SK-N-MC (cell line): Measurements from ENCODE around the gene GSS.
A peak's percentile ranks its signal among the peaks of the same experiment; 100 is the strongest.

Source experiments
- DNase-seq: peaks from one replicate; pipeline ENCODE4 v3.0.0-alpha.2; 2011; ENCODE audit warnings: low read depth, low spot score
- H3K27ac ChIP-seq: fragments of 200-600 bp; sonication (generic); 2 replicates; pipeline ENCODE4 v1.5.1; 2016; ENCODE audit warnings: mixed run types
- H3K36me3 ChIP-seq: fragments of 200-600 bp; sonication (generic); 2 replicates; pipeline ENCODE4 v1.6.1; 2017; ENCODE audit warnings: antibody characterized with exemption, low read length, mixed read lengths; ENCODE audit not compliant: insufficient read depth
- H3K4me3 ChIP-seq: fragments of 200-600 bp; sonication (generic); 2 replicates; pipeline ENCODE4 v1.5.1; 2016
- H3K9ac ChIP-seq: fragments of 200-600 bp; sonication (generic); 2 replicates; pipeline ENCODE4 v1.8.0; 2017; ENCODE audit warnings: mixed run types, mixed read lengths; ENCODE audit not compliant: insufficient read length
- H3K9me3 ChIP-seq: fragments of 200-600 bp; sonication (generic); 2 replicates; pipeline ENCODE4 v1.6.1; 2017; ENCODE audit warnings: low read depth, mild to moderate bottlenecking, antibody characterized with exemption, low read length, moderate library complexity, mixed read lengths
- EZH2 ChIP-seq: fragments of 200-600 bp; sonication (generic); IDR thresholded peaks from one replicate; pipeline ENCODE4 v1.6.1; 2017; ENCODE audit warnings: antibody characterized with exemption
- FOXP2 ChIP-seq: optimal IDR thresholded peaks from 2 replicates; pipeline ENCODE3; 2011; ENCODE audit warnings: mild to moderate bottlenecking, moderate library complexity; ENCODE audit not compliant: insufficient read depth; ENCODE audit errors: extremely low read length, control extremely low read depth
- POLR2AphosphoS5 ChIP-seq: IDR thresholded peaks from 2 replicates; pipeline ENCODE4 v1.6.1; 2012; ENCODE audit warnings: mild to moderate bottlenecking, low read depth, low read length, borderline replicate concordance

Gene GSS

GRCh38 chr20:34955231-34956040, at the start of gene GSS, which contains the start of gene MYH7B:
GSS (minus strand) TSS chr20:34955806; CDS start chr20:34951852, 3,954 bp downstream.
MYH7B (plus strand) TSS chr20:34955868; CDS start chr20:34978006, 22,138 bp downstream.
- TF ChIP-seq POLR2AphosphoS5 (peak; percentile 97), FOXP2 (no peak)
- peak; percentile 28 for DNase-seq
- Histone ChIP-seq H3K9me3 (no peaks in the 10 kb centered on the region), H3K27ac (peak within 1 kb of the TSS; percentile 43; the same call in 1 of the 2 replicates), H3K36me3 (peaks cover 5% of the 10 kb centered on the region; the same call in 1 of the 2 replicates), H3K4me3 (peak within 1 kb of the TSS; percentile 87), H3K9ac (peak within 1 kb of the TSS; percentile 86)

DNA sequence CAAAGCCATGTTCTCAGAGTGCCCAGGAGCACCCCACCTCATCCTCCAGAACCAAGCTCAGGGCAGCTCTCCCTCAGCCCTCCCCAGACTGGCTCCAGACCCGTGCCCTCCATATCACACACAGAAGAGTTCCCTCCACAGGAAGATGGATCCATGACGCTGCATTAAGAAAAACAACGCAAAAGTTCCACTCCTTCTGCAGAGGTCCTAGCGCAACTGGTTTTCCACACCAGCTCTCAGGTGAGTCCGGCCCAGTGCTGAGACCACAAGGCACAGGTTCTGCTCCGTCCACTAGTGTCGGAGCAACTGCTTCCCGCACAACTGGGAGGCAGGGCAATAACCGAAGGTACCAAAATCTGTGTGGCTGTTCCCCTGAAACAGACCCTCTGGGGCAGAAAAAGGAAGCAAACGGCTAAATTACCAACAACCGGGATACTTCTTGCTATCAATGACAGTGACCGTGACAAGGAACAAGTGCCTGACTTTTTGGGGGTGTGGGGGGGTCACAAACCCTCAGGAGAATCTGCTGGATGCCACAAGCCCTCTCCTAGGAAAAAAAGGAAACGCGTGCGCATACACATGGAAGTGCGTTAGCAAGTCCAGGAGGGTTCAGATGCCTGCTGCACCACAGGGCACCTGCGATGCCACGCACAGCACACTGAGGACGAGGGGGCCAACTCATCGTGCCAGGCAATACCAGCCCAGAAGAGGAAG, 49.3 kb upstream of the GSS start:
- Histone ChIP-seq H3K27ac (no peak overlapping the region), H3K9me3 (no peaks in the 10 kb centered on the region), H3K4me3 (no peak overlapping the region), H3K36me3 (peaks cover 70% of the 10 kb centered on the region; the same call in 1 of the 2 replicates), H3K9ac (no peak overlapping the region)
- no peak for DNase-seq
- TF ChIP-seq POLR2AphosphoS5 (no peak), EZH2 (no peak), FOXP2 (no peak)

- Histone ChIP-seq H3K27ac (no peak overlapping the region), H3K9me3 (no peaks in the 10 kb centered on the region), H3K4me3 (no peak overlapping the region), H3K36me3 (peaks cover 64% of the 10 kb centered on the region; the same call in 1 of the 2 replicates), H3K9ac (no peak overlapping the region)
- TF ChIP-seq POLR2AphosphoS5: no peak
- no peak for DNase-seq
These were observed 48.6 kb upstream of the GSS start for GRCh38 chr20:35004051-35004725.

DNA sequence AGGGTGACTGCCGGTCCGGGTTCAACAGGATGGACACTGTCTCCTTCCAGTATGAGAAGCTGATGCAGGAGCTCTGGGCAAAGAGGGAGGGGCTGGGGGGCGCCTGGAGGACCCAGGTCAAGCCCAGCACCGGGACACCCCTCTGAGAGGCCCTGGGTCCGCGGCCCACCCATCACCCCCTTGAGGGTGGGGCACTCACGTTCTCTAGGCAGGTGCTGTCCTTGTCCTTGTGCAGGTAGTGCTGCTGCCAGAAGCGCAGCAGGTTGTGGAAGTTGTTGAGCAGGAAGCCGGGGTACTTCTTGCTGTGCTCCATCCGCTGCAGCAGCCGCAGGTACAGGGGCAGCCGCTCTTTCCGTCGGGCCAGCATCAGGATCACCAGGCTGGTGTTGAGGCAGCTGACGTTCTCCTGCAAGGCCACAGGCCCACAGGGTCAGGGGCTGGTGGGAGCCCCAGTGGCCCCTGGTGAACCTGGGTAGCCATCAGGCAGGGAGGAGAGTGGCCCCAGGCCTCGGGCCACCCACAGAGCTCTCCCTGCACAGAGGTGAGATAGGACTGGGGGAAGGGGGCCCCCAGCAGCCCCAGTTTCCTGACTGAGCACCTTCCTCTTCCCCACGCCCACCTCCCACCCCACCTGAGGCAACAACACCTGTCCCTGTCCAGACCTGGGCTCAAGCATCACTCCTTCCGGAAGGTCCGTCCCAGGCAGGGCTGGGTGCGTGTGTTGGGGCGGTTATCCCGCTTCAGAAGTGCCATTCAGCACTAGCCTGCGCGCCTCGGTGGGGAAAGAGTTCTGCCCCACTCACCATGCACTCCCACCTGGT, 47.8 kb upstream of the GSS start:
- Histone ChIP-seq H3K4me3 (no peak overlapping the region), H3K9ac (no peak overlapping the region), H3K36me3 (peaks cover 57% of the 10 kb centered on the region; the same call in 1 of the 2 replicates), H3K9me3 (no peaks in the 10 kb centered on the region), H3K27ac (no peak overlapping the region)
- DNase-seq: no peak
- TF ChIP-seq FOXP2: no peak
- TF ChIP-seq EZH2: no peak
- no peak for TF ChIP-seq POLR2AphosphoS5

GRCh38 chr20:35002426-35003210, 47.0 kb upstream of the GSS start:
- Histone ChIP-seq H3K9me3 (no peaks in the 10 kb centered on the region), H3K36me3 (peaks cover 49% of the 10 kb centered on the region; the same call in 1 of the 2 replicates), H3K4me3 (no peak overlapping the region), H3K27ac (no peak overlapping the region), H3K9ac (no peak overlapping the region)
- TF ChIP-seq POLR2AphosphoS5 (no peak), EZH2 (no peak), FOXP2 (no peak)
- DNase-seq: no peak

GRCh38 chr20:35001596-35002362, 46.2 kb upstream of the GSS start:
- no peak overlapping the region for H3K9ac ChIP-seq
- no peak for TF ChIP-seq FOXP2
- TF ChIP-seq POLR2AphosphoS5: no peak
- no peak for TF ChIP-seq EZH2
- no peak for DNase-seq
- H3K36me3 ChIP-seq: peaks cover 40% of the 10 kb centered on the region; the same call in 1 of the 2 replicates
- H3K27ac ChIP-seq: no peak overlapping the region
- no peak overlapping the region for H3K4me3 ChIP-seq
- H3K9me3 ChIP-seq: no peaks in the 10 kb centered on the region
